ENCODE measurements around the gene MEIS1. TPM values are rescaled to one million over a fixed set of nuclear protein-coding genes. Genes with fewer than 3 reads are reported as not detected.

Gene MEIS1
- total and polyA plus RNA-seq, 2 donors (not counting 3 experiments of a cell fraction or from before 2014, with no cell fraction given), result 10.0 to 26.5 TPM

GRCh38 chr2:66573416-66573815 is 138.5 kb downstream of the MEIS1 start:
- no peak overlapping the region for H3K27ac ChIP-seq (ENCODE audit: insufficient read depth, low read depth, low read length)
- intact Hi-C loops (cut with micrococcal nuclease), result no loop called here
- H3K9me1 ChIP-seq (replicated peaks; ENCODE audit: control insufficient read depth, extremely low read depth, insufficient read depth, low read length), result no peaks in the 10 kb centered on the region
- DNase-seq (ENCODE audit: low read depth, low spot score) (no peak), FAIRE-seq (no peak)
- no peak overlapping the region for H3K9ac ChIP-seq (replicated peaks; ENCODE audit: extremely low read depth, insufficient read depth, low read length)
- peaks cover 18% of the 10 kb centered on the region for H3K4me1 ChIP-seq (ENCODE audit: control insufficient read depth, extremely low read depth, insufficient read depth, low read length)
- TF ChIP-seq JUN (IDR thresholded peaks at IDR 0.05; ENCODE audit: borderline replicate concordance, insufficient read depth, insufficient read length, low read depth) (no peak), POLR2AphosphoS5 (IDR thresholded peaks at IDR 0.05; ENCODE audit: insufficient read depth, low read depth, low read length) (no peak), MYC (IDR thresholded peaks at IDR 0.05; ENCODE audit: low read depth, low read length) (no peak), CTCF (IDR thresholded peaks at IDR 0.05; ENCODE audit: extremely low read depth in 1 of 2, insufficient read depth in 1 of 2, low read depth in 1 of 2, low read length in 2 of 2) (no peak), MAX (IDR thresholded peaks at IDR 0.05; ENCODE audit: insufficient read depth, insufficient read length) (no peak), GATA2 (IDR thresholded peaks at IDR 0.05; ENCODE audit: insufficient read depth, insufficient read length, low read depth, low read length) (no peak), FOS (IDR thresholded peaks at IDR 0.05; ENCODE audit: borderline replicate concordance, insufficient read depth, low read length) (no peak), EZH2 (IDR thresholded peaks at IDR 0.05; ENCODE audit: borderline replicate concordance, low read depth, low read length, severe bottlenecking) (no peak), POLR2A (IDR thresholded peaks at IDR 0.05; ENCODE audit: low read depth, low read length) (no peak)
- H2AFZ ChIP-seq (ENCODE audit: low read depth, low read length), result no peak overlapping the region
- POLR2A ChIA-PET, result no interaction called here
- CTCF ChIA-PET, result interaction anchor here (5.4 to 7.6 kb wide), 2 partner anchors 138 to 146 kb away, joined by 107 to 154 read pairs; partner anchors contain the start of gene MEIS1
- peaks cover 20 to 23% of the 10 kb centered on the region in 2 experiments for H3K27me3 ChIP-seq (ENCODE audit: control insufficient read depth in 2 of 2, insufficient read depth in 2 of 2, low read length in 2 of 2)
- H3K79me2 ChIP-seq (ENCODE audit: control insufficient read depth, insufficient read depth, low read length), result no peaks in the 10 kb centered on the region
- H3K36me3 ChIP-seq (ENCODE audit: control insufficient read depth in 2 of 2, extremely low read depth in 1 of 2, insufficient read depth in 2 of 2, low read length in 2 of 2), result no peaks in the 10 kb centered on the region
- no TSS peak for BruUV-seq (replicated peaks)
- no peak overlapping the region for H3K4me2 ChIP-seq (ENCODE audit: insufficient read depth, low read length)
- no peak overlapping the region for H3K4me3 ChIP-seq (replicated peaks in 1 of 3; ENCODE audit: insufficient read depth in 1 of 3, low read depth in 1 of 3, low read length in 3 of 3)
- no peaks in the 10 kb centered on the region for H4K20me1 ChIP-seq (replicated peaks; ENCODE audit: control insufficient read depth, extremely low read depth, insufficient read depth, low read length)
- dilution Hi-C loops (cut with MboI; ENCODE audit: extremely low pct_ligation_motif_present, low sequenced_read_pairs), result no loop called here
- no peaks in the 10 kb centered on the region for H3K9me3 ChIP-seq (replicated peaks; ENCODE audit: control insufficient read depth, insufficient read depth, low read length)

All from endothelial cell of umbilical vein (primary cell).